ENCODE data around the gene TNFRSF13B.

TNFRSF13B gene

GRCh38 chr17:16953841-16954240 is 18.1 kb downstream of the TNFRSF13B start:
- no peak for DNase-seq

GRCh38 chr17:16953347-16953746 is 18.6 kb downstream of the TNFRSF13B start:
- no peak for DNase-seq

GRCh38 chr17:16952401-16952800 is 19.5 kb downstream of the TNFRSF13B start:
- DNase-seq, result no peak

GRCh38 chr17:16950488-16950887 is 21.4 kb downstream of the TNFRSF13B start:
- DNase-seq, result no peak

- no peak for DNase-seq
These were observed 23.1 kb downstream of the TNFRSF13B start for GRCh38 chr17:16948587-16949376.

GRCh38 chr17:16947470-16947869 is 24.4 kb downstream of the TNFRSF13B start:
- DNase-seq, result no peak

- no peak for DNase-seq
These were observed 26.2 kb downstream of the TNFRSF13B start for GRCh38 chr17:16945663-16946218.

- no peak for DNase-seq
These were observed 26.8 kb downstream of the TNFRSF13B start for GRCh38 chr17:16945136-16945482.

- DNase-seq, result no peak
These were observed 27.4 kb downstream of the TNFRSF13B start for GRCh38 chr17:16944334-16945135.

GRCh38 chr17:16943541-16944333 is 28.2 kb downstream of the TNFRSF13B start:
- no peak for DNase-seq

GRCh38 chr17:16943032-16943352 is 28.9 kb downstream of the TNFRSF13B start:
- no peak for DNase-seq

- no peak for DNase-seq
These were observed 29.5 kb downstream of the TNFRSF13B start for GRCh38 chr17:16942141-16943031.

GRCh38 chr17:16941072-16942036 is 30.6 kb downstream of the TNFRSF13B start:
- DNase-seq, result no peak

- DNase-seq, result no peak
These were observed 31.6 kb downstream of the TNFRSF13B start for GRCh38 chr17:16940116-16940881.

- no peak for DNase-seq
These were observed 32.3 kb downstream of the TNFRSF13B start for GRCh38 chr17:16939606-16940115.

GRCh38 chr17:16939208-16939576 is 32.7 kb downstream of the TNFRSF13B start:
- no peak for DNase-seq

GRCh38 chr17:16938496-16939207 is 33.3 kb downstream of the TNFRSF13B start:
- DNase-seq, result no peak

- DNase-seq, result no peak
These were observed 33.9 kb downstream of the TNFRSF13B start for GRCh38 chr17:16938031-16938430.

- no peak for DNase-seq
These were observed 34.5 kb downstream of the TNFRSF13B start for GRCh38 chr17:16937431-16937830.

Measured in SW 1271 (cell line).